K562 (cell line): ENCODE data around the gene PREX1.

Experiments
- ATF1 ChIP-seq, 2 experiments: fragments of 450-650 bp in 1 of 2; IDR thresholded peaks; 2 replicates each; pipeline ENCODE4 v1.6.1; 2016; ENCODE audit warnings: missing compliant biosample characterization in 1 of 2, missing genetic modification characterization in 1 of 2
- CBX8 ChIP-seq: fragments of 200-600 bp; sonication (generic); IDR thresholded peaks from 2 replicates; pipeline ENCODE4 v1.6.1; 2012; ENCODE audit warnings: borderline replicate concordance, mixed run types, low read depth, mild to moderate bottlenecking, moderate library complexity, mixed read lengths, low read length, control low read depth, inconsistent platforms; ENCODE audit not compliant: poor library complexity, severe bottlenecking; ENCODE audit errors: extremely low read depth
- CEBPB ChIP-seq: fragments of 450-650 bp; IDR thresholded peaks from 2 replicates; pipeline ENCODE4 v1.6.1; 2016; ENCODE audit warnings: missing genetic modification characterization, missing compliant biosample characterization
- EZH2 ChIP-seq: IDR thresholded peaks from 2 replicates; pipeline ENCODE4 v1.6.1; 2012; ENCODE audit warnings: low read depth, mild to moderate bottlenecking, inconsistent platforms, low read length, borderline replicate concordance
- FOXK2 ChIP-seq, 2 experiments: fragments of 450-650 bp; IDR thresholded peaks in 1 of 2; conservative IDR thresholded peaks in 1 of 2; 2 replicates each; pipeline ENCODE4 v1.6.1; 2016; ENCODE audit warnings: low read depth in 2 of 2, mild to moderate bottlenecking in 1 of 2
- MAFK ChIP-seq: IDR thresholded peaks from 2 replicates; pipeline ENCODE4 v1.6.1; 2011; ENCODE audit warnings: low read length, improper control_type of control experiment
- MLLT1 ChIP-seq, 2 experiments: fragments of 450-650 bp; IDR thresholded peaks; 2 replicates each; pipeline ENCODE4 v1.6.1; 2016
- NR2C2 ChIP-seq, 2 experiments: fragments of 200-800 bp in 1 of 2; sonication (Bioruptor generic) in 1 of 2; sonication (generic) in 1 of 2; formaldehyde crosslinking in 1 of 2; IDR thresholded peaks; 2 replicates each; pipeline versions ENCODE4 v1.6.1 to v1.8.0; 2016 to 2022; ENCODE audit warnings: mild to moderate bottlenecking in 1 of 2, missing compliant biosample characterization in 1 of 2, missing genetic modification characterization in 1 of 2, missing genetic modification reagents in 1 of 2
- SP1 ChIP-seq: sonication (generic); formaldehyde crosslinking; IDR thresholded peaks from 2 replicates; pipeline ENCODE4 v1.8.1; 2022; ENCODE audit warnings: mild to moderate bottlenecking, missing genetic modification reagents
- TF ChIP-seq, protein P1 (sequence below), 3 experiments: IDR thresholded peaks in 2 of 3; conservative IDR thresholded peaks in 1 of 3; 2 replicates each; pipeline ENCODE4 v1.5.1; 2011 to 2012; ENCODE audit warnings: low read length in 3 of 3, mild to moderate bottlenecking in 3 of 3, control low read depth in 2 of 3, improper control_type of control experiment in 1 of 3, inconsistent platforms in 1 of 3, low read depth in 1 of 3, mixed read lengths in 1 of 3, moderate library complexity in 1 of 3; ENCODE audit not compliant: insufficient read depth in 2 of 3

DNA sequence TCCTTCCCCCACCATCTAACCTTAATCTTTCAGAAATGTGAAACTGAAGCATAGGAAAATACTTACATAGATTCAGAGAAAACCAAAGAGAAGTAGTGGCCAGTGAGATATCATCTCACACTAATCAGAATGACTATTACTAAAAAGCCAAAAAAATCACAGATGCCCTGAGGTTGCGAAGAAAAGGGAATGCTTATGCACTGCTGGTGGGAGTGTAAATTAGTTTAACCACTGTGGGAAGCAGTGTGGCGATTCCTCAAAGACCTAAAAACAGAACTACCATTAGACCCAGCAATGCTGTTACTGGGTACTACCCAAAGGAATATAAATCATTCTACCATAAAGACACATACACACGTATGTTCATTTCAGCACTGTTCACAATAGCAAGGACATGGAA is 9.2 kb upstream of the PREX1 start:
- TF ChIP-seq, protein P1, sequence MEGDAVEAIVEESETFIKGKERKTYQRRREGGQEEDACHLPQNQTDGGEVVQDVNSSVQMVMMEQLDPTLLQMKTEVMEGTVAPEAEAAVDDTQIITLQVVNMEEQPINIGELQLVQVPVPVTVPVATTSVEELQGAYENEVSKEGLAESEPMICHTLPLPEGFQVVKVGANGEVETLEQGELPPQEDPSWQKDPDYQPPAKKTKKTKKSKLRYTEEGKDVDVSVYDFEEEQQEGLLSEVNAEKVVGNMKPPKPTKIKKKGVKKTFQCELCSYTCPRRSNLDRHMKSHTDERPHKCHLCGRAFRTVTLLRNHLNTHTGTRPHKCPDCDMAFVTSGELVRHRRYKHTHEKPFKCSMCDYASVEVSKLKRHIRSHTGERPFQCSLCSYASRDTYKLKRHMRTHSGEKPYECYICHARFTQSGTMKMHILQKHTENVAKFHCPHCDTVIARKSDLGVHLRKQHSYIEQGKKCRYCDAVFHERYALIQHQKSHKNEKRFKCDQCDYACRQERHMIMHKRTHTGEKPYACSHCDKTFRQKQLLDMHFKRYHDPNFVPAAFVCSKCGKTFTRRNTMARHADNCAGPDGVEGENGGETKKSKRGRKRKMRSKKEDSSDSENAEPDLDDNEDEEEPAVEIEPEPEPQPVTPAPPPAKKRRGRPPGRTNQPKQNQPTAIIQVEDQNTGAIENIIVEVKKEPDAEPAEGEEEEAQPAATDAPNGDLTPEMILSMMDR (IDR thresholded peaks at IDR 0.05 in 2 of 3, conservative IDR thresholded peaks at IDR 0.05 in 1 of 3; ENCODE audit: insufficient read depth in 2 of 3, low read depth in 1 of 3, low read length in 3 of 3), result no peak
- no peak for TF ChIP-seq CEBPB
- no peak for TF ChIP-seq FOXK2 (conservative IDR thresholded peaks at IDR 0.05 in 1 of 2, IDR thresholded peaks at IDR 0.05 in 1 of 2; ENCODE audit: low read depth in 2 of 2)
- no peak for TF ChIP-seq EZH2
- no peak for TF ChIP-seq SP1 (CRISPR knock-in tag)
- TF ChIP-seq NR2C2 (CRISPR knock-in tag; IDR thresholded peaks at IDR 0.05), result no peak
- TF ChIP-seq NR2C2 (tag; IDR thresholded peaks at IDR 0.05), result no peak
- no peak for TF ChIP-seq CBX8
- TF ChIP-seq ATF1 (CRISPR knock-in tag; IDR thresholded peaks at IDR 0.05), result no peak
- no peak for TF ChIP-seq ATF1 (tag; IDR thresholded peaks at IDR 0.05)
- TF ChIP-seq MAFK, result no peak
- no peak for TF ChIP-seq MLLT1 (IDR thresholded peaks at IDR 0.05)
